Effector CD4-positive, alpha-beta T cell (primary cell): ENCODE data around the gene HAVCR2.

Source experiments
- DNase-seq: peaks from one replicate; pipeline ENCODE4 v3.0.0-alpha.2; 2020

HAVCR2 gene

GRCh38 chr5:157038568-157039187 lies 70.2 kb downstream of the HAVCR2 start:
- DNase-seq: no peak
